ENCODE results near the gene TSNAX. TPM values are rescaled to one million over a fixed set of nuclear protein-coding genes. Genes with fewer than 3 reads are reported as not detected.

TSNAX gene
- polyA plus RNA-seq, 4 donors = 16.2 to 36.7 (median 18.2) TPM

GRCh38 chr1:231611851-231612250 lies 83.4 kb downstream of the TSNAX start:
- Histone ChIP-seq H3K27me3 (ENCODE audit: control insufficient read depth in 3 of 3, insufficient read depth in 3 of 3, low read length in 3 of 3) (peaks cover 0 to 3% (median 0%) of the 10 kb centered on the region in 3 donors), H3K36me3 (ENCODE audit: control insufficient read depth in 3 of 3, insufficient read depth in 2 of 3, low read depth in 1 of 3, low read length in 3 of 3) (no peaks in the 10 kb centered on the region), H3K9me3 (ENCODE audit: control insufficient read depth in 2 of 2, insufficient read depth in 1 of 2, low read depth in 1 of 2, low read length in 1 of 2) (no peaks in the 10 kb centered on the region), H3K4me1 (ENCODE audit: control insufficient read depth in 3 of 3, insufficient read depth in 2 of 3, low read depth in 1 of 3, low read length in 2 of 3) (no peaks in the 10 kb centered on the region), H3K4me3 (ENCODE audit: low read depth in 1 of 3, low read length in 3 of 3) (no peak overlapping the region), H3K27ac (ENCODE audit: low read depth in 1 of 3, low read length in 2 of 3) (peak overlapping the region in 1 of 3 donors; percentile 28)
- no peak for DNase-seq
- FAIRE-seq = no peak
- 52 to 69% (median 64%) methylated on average over 5 of the region's 5 CpGs for WGBS, 3 donors

GRCh38 chr1:231612393-231613089 lies 84.1 kb downstream of the TSNAX start:
- WGBS, 3 donors = 63 to 86% (median 72%) methylated on average over 10 of the region's 10 CpGs
- Histone ChIP-seq H3K27ac (ENCODE audit: low read depth in 1 of 3, low read length in 2 of 3) (peak overlapping the region in 2 of 3 donors; percentile 58 to 80), H3K27me3 (ENCODE audit: control insufficient read depth in 3 of 3, insufficient read depth in 3 of 3, low read length in 3 of 3) (peaks cover 0 to 3% (median 0%) of the 10 kb centered on the region in 3 donors), H3K4me1 (ENCODE audit: control insufficient read depth in 3 of 3, insufficient read depth in 2 of 3, low read depth in 1 of 3, low read length in 2 of 3) (no peaks in the 10 kb centered on the region), H3K4me3 (ENCODE audit: low read depth in 1 of 3, low read length in 3 of 3) (no peak overlapping the region), H3K9me3 (ENCODE audit: control insufficient read depth in 2 of 2, insufficient read depth in 1 of 2, low read depth in 1 of 2, low read length in 1 of 2) (no peaks in the 10 kb centered on the region), H3K36me3 (ENCODE audit: control insufficient read depth in 3 of 3, insufficient read depth in 2 of 3, low read depth in 1 of 3, low read length in 3 of 3) (no peaks in the 10 kb centered on the region)
- FAIRE-seq = no peak
- peak in 1 of 2 donors; percentile 54 for DNase-seq

- 68 to 83% (median 71%) methylated on average over 7 of the region's 7 CpGs for WGBS, 3 donors
- no peak for DNase-seq
- no peaks in the 10 kb centered on the region for H3K36me3 ChIP-seq (ENCODE audit: control insufficient read depth in 3 of 3, insufficient read depth in 2 of 3, low read depth in 1 of 3, low read length in 3 of 3)
- no peak for FAIRE-seq
- H3K27ac ChIP-seq (ENCODE audit: low read depth in 1 of 3, low read length in 2 of 3) = peak overlapping the region in 1 of 3 donors; percentile 6
- peaks cover 0 to 3% (median 0%) of the 10 kb centered on the region in 3 donors for H3K27me3 ChIP-seq (ENCODE audit: control insufficient read depth in 3 of 3, insufficient read depth in 3 of 3, low read length in 3 of 3)
- H3K4me1 ChIP-seq (ENCODE audit: control insufficient read depth in 3 of 3, insufficient read depth in 2 of 3, low read depth in 1 of 3, low read length in 2 of 3) = no peaks in the 10 kb centered on the region
- H3K4me3 ChIP-seq (ENCODE audit: low read depth in 1 of 3, low read length in 3 of 3) = no peak overlapping the region
- no peaks in the 10 kb centered on the region for H3K9me3 ChIP-seq (ENCODE audit: control insufficient read depth in 2 of 2, insufficient read depth in 1 of 2, low read depth in 1 of 2, low read length in 1 of 2)
Measured at GRCh38 chr1:231613419-231614349, 85.2 kb downstream of the TSNAX start.

Other genes starting within 250 kb of the TSNAX start
- 10 to 100 TPM in 1 of 4 donors, 1 to 10 TPM in 3; 3.2 to 13.7 (median 4.7) TPM for gene EXOC8, start 190.8 kb upstream of the TSNAX start, polyA plus RNA-seq
- gene SPRTN, start 190.4 kb upstream of the TSNAX start, polyA plus RNA-seq = 1 to 10 TPM; 3.8 to 8.6 (median 4.2) TPM
- gene EGLN1, start 106.4 kb upstream of the TSNAX start, polyA plus RNA-seq = 10 to 100 TPM; 15.1 to 27.8 (median 22.2) TPM
- 1 to 10 TPM in 1 of 4 donors, under 1 TPM in 2, not detected in 1; 0.27 to 2.1 (median 0.85) TPM for gene DISC1, start 98.1 kb downstream of the TSNAX start, polyA plus RNA-seq

Data from small intestine (tissue), 7 donors.